HepG2 (cell line): ENCODE data around the gene PRDX3. TPM values are rescaled to one million over a fixed set of nuclear protein-coding genes. Genes with fewer than 3 reads are reported as not detected.
A peak's percentile ranks its signal among the peaks of the same experiment; 100 is the strongest.

Experiments
- BRCA1 ChIP-seq: sonication (generic); formaldehyde crosslinking; IDR thresholded peaks from 2 replicates; pipeline ENCODE4 v1.4.0; 2020; ENCODE audit warnings: missing genetic modification reagents
- NCOR1 ChIP-seq: fragments of 200-600 bp; sonication (generic); IDR thresholded peaks from 2 replicates; pipeline ENCODE4 v1.7.0; 2017; ENCODE audit warnings: antibody characterized with exemption, low read length, borderline replicate concordance
- PCBP2 ChIP-seq: fragments of 200-400 bp; formaldehyde crosslinking; optimal IDR thresholded peaks from 2 replicates; pipeline ENCODE3; 2018; ENCODE audit warnings: low read length, low read depth; ENCODE audit not compliant: poor library complexity, severe bottlenecking
- PHF20 ChIP-seq: sonication (generic); formaldehyde crosslinking; IDR thresholded peaks from 2 replicates; pipeline ENCODE4 v1.5.0; 2020; ENCODE audit warnings: mild to moderate bottlenecking, missing genetic modification reagents
- SALL2 ChIP-seq: sonication (generic); formaldehyde crosslinking; IDR thresholded peaks from 2 replicates; pipeline ENCODE4 v1.8.1; 2023; ENCODE audit warnings: mild to moderate bottlenecking, missing genetic modification reagents, inconsistent platforms
- XRCC5 ChIP-seq: fragments of 200-400 bp; formaldehyde crosslinking; optimal IDR thresholded peaks from 2 replicates; pipeline ENCODE3; 2017; ENCODE audit warnings: mild to moderate bottlenecking, low read length
- ZNF441 ChIP-seq: sonication (generic); formaldehyde crosslinking; IDR thresholded peaks from 2 replicates; pipeline ENCODE4 v1.7.0; 2021; ENCODE audit warnings: missing genetic modification reagents, borderline replicate concordance
- ZNF549 ChIP-seq: sonication (generic); formaldehyde crosslinking; IDR thresholded peaks from 2 replicates; pipeline ENCODE4 v1.5.0; 2020; ENCODE audit warnings: missing genetic modification reagents
- ZNF703 ChIP-seq: sonication (generic); formaldehyde crosslinking; IDR thresholded peaks from 2 replicates; pipeline ENCODE4 v1.5.1; 2020; ENCODE audit warnings: missing genetic modification reagents, mild to moderate bottlenecking, moderate library complexity, borderline replicate concordance
- polyA plus RNA-seq, 8 experiments: library from polyadenylated mRNA; depleted of rRNA in 3 of 8; stranded (reverse) in 7 of 8; unstranded in 1 of 8; fragments of >200 nt; fragmentation: Illumina TruSeq in 4 of 8; extraction: Trizol in 4 of 8; gene quantifications; 2 replicates each; pipeline versions ENCODE4 v1.2.1 to v1.2.3, GENCODE V29; 2011 to 2016; ENCODE audit warnings: low read depth in 4 of 8, missing spikeins in 1 of 8, mixed read lengths in 1 of 8; ENCODE audit not compliant: insufficient read depth in 1 of 8
- total RNA-seq, 5 experiments: library from RNA; depleted of rRNA; stranded (reverse); fragments of >200 nt; fragmentation: Illumina TruSeq; extraction: Trizol; gene quantifications; 2 replicates each; pipeline ENCODE4 v1.2.3, GENCODE V29; 2016; ENCODE audit warnings: low read depth in 1 of 5
- TF ChIP-seq, protein P1 (sequence below): sonication (generic); formaldehyde crosslinking; IDR thresholded peaks from 2 replicates; pipeline ENCODE4 v1.5.0; 2020; ENCODE audit warnings: missing genetic modification reagents, mild to moderate bottlenecking, borderline replicate concordance
- TF ChIP-seq, protein P2 (sequence below): sonication (generic); formaldehyde crosslinking; IDR thresholded peaks from 2 replicates; pipeline ENCODE4 v1.5.0; 2020; ENCODE audit warnings: mild to moderate bottlenecking, missing genetic modification reagents
- TF ChIP-seq, protein P3 (sequence below), 2 experiments: IDR thresholded peaks; 2 replicates each; pipeline ENCODE4 v1.6.1; 2011 to 2012; ENCODE audit warnings: low read length in 2 of 2, borderline replicate concordance in 1 of 2, low read depth in 1 of 2, mild to moderate bottlenecking in 1 of 2, moderate library complexity in 1 of 2
- TF ChIP-seq, protein P4 (sequence below): IDR thresholded peaks from 2 replicates; pipeline ENCODE4 v1.4.0; 2020; ENCODE audit warnings: mild to moderate bottlenecking, missing genetic modification reagents
- TF ChIP-seq, protein P5 (sequence below): sonication (generic); formaldehyde crosslinking; IDR thresholded peaks from 2 replicates; pipeline ENCODE4 v1.5.1; 2020; ENCODE audit warnings: mild to moderate bottlenecking, moderate library complexity, missing genetic modification reagents

Gene PRDX3
- total and polyA plus RNA-seq, 2 of the 13 experiments (the other 11 are each of a cell fraction or from before 2014, with no cell fraction given) = 407 to 565 TPM

DNA sequence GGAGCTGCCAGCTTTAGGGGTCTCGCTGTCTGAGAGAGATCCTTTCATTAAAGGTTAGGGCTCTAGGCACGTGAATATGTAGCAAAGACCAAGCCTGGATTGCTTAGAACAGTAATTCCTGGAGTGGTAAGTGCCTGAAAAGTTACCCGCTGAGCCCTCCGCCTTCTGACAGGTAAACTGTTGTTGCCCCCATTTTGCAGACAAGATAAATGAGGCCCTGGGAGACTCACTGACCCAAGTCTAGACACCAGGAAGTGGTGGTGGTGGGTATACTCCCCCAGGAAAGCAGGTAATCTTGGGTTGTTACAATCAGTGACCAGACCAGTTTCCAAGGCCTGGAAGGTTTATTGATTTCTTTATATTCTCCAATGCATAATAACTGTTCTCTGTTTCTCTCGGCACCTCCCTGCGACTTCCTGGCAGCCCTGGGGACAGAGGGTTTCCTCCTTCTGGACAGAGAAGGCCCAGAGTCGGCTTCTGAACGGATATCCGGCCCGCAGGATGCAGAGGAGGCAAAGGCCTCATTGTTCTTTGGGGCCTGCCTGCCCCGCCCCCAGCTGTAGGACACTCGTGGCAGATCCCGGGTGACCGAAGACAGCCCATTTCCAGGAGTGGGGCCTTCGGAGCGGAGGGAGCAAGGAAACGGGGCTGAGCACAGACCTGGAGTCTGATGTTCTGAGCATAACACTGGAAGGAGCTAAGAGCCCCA is 27.4 kb upstream of the PRDX3 start (continued):
- TF ChIP-seq, protein P1, sequence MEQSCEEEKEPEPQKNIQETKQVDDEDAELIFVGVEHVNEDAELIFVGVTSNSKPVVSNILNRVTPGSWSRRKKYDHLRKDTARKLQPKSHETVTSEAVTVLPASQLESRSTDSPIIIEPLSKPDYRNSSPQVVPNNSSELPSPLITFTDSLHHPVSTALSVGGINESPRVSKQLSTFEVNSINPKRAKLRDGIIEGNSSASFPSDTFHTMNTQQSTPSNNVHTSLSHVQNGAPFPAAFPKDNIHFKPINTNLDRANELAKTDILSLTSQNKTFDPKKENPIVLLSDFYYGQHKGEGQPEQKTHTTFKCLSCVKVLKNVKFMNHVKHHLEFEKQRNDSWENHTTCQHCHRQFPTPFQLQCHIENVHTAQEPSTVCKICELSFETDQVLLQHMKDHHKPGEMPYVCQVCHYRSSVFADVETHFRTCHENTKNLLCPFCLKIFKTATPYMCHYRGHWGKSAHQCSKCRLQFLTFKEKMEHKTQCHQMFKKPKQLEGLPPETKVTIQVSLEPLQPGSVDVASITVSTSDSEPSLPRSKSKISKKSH = no peak
- TF ChIP-seq ZNF441 (CRISPR knock-in tag) = 0 out of 2 replicates have a peak, but pooled peaks have one; percentile 16
- TF ChIP-seq PCBP2 = no peak
- TF ChIP-seq, protein P2, sequence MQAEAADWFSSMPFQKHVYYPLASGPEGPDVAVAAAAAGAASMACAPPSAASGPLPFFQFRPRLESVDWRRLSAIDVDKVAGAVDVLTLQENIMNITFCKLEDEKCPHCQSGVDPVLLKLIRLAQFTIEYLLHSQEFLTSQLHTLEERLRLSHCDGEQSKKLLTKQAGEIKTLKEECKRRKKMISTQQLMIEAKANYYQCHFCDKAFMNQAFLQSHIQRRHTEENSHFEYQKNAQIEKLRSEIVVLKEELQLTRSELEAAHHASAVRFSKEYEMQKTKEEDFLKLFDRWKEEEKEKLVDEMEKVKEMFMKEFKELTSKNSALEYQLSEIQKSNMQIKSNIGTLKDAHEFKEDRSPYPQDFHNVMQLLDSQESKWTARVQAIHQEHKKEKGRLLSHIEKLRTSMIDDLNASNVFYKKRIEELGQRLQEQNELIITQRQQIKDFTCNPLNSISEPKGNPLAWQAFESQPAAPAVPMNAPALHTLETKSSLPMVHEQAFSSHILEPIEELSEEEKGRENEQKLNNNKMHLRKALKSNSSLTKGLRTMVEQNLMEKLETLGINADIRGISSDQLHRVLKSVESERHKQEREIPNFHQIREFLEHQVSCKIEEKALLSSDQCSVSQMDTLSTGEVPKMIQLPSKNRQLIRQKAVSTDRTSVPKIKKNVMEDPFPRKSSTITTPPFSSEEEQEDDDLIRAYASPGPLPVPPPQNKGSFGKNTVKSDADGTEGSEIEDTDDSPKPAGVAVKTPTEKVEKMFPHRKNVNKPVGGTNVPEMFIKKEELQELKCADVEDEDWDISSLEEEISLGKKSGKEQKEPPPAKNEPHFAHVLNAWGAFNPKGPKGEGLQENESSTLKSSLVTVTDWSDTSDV (CRISPR knock-in tag) = no peak
- no peak for TF ChIP-seq ZNF549 (CRISPR knock-in tag)
- peak; percentile 72 for TF ChIP-seq PHF20 (CRISPR knock-in tag)
- TF ChIP-seq ZNF703 (CRISPR knock-in tag) = no peak
- TF ChIP-seq, protein P3, sequence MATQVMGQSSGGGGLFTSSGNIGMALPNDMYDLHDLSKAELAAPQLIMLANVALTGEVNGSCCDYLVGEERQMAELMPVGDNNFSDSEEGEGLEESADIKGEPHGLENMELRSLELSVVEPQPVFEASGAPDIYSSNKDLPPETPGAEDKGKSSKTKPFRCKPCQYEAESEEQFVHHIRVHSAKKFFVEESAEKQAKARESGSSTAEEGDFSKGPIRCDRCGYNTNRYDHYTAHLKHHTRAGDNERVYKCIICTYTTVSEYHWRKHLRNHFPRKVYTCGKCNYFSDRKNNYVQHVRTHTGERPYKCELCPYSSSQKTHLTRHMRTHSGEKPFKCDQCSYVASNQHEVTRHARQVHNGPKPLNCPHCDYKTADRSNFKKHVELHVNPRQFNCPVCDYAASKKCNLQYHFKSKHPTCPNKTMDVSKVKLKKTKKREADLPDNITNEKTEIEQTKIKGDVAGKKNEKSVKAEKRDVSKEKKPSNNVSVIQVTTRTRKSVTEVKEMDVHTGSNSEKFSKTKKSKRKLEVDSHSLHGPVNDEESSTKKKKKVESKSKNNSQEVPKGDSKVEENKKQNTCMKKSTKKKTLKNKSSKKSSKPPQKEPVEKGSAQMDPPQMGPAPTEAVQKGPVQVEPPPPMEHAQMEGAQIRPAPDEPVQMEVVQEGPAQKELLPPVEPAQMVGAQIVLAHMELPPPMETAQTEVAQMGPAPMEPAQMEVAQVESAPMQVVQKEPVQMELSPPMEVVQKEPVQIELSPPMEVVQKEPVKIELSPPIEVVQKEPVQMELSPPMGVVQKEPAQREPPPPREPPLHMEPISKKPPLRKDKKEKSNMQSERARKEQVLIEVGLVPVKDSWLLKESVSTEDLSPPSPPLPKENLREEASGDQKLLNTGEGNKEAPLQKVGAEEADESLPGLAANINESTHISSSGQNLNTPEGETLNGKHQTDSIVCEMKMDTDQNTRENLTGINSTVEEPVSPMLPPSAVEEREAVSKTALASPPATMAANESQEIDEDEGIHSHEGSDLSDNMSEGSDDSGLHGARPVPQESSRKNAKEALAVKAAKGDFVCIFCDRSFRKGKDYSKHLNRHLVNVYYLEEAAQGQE (IDR thresholded peaks at IDR 0.05; ENCODE audit: borderline replicate concordance in 1 of 2, low read depth in 1 of 2, low read length in 2 of 2) = no peak; a peak in 1 of 4 replicates
- 0 out of 2 replicates have a peak, but pooled peaks have one; percentile 14 for TF ChIP-seq BRCA1 (CRISPR knock-in tag)
- TF ChIP-seq, protein P4, sequence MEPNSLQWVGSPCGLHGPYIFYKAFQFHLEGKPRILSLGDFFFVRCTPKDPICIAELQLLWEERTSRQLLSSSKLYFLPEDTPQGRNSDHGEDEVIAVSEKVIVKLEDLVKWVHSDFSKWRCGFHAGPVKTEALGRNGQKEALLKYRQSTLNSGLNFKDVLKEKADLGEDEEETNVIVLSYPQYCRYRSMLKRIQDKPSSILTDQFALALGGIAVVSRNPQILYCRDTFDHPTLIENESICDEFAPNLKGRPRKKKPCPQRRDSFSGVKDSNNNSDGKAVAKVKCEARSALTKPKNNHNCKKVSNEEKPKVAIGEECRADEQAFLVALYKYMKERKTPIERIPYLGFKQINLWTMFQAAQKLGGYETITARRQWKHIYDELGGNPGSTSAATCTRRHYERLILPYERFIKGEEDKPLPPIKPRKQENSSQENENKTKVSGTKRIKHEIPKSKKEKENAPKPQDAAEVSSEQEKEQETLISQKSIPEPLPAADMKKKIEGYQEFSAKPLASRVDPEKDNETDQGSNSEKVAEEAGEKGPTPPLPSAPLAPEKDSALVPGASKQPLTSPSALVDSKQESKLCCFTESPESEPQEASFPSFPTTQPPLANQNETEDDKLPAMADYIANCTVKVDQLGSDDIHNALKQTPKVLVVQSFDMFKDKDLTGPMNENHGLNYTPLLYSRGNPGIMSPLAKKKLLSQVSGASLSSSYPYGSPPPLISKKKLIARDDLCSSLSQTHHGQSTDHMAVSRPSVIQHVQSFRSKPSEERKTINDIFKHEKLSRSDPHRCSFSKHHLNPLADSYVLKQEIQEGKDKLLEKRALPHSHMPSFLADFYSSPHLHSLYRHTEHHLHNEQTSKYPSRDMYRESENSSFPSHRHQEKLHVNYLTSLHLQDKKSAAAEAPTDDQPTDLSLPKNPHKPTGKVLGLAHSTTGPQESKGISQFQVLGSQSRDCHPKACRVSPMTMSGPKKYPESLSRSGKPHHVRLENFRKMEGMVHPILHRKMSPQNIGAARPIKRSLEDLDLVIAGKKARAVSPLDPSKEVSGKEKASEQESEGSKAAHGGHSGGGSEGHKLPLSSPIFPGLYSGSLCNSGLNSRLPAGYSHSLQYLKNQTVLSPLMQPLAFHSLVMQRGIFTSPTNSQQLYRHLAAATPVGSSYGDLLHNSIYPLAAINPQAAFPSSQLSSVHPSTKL (CRISPR knock-in tag) = peak; percentile 61; the same call in 1 of the 2 replicates
- 0 out of 2 replicates have a peak, but pooled peaks have one; percentile 3 for TF ChIP-seq SALL2
- TF ChIP-seq, protein P5, sequence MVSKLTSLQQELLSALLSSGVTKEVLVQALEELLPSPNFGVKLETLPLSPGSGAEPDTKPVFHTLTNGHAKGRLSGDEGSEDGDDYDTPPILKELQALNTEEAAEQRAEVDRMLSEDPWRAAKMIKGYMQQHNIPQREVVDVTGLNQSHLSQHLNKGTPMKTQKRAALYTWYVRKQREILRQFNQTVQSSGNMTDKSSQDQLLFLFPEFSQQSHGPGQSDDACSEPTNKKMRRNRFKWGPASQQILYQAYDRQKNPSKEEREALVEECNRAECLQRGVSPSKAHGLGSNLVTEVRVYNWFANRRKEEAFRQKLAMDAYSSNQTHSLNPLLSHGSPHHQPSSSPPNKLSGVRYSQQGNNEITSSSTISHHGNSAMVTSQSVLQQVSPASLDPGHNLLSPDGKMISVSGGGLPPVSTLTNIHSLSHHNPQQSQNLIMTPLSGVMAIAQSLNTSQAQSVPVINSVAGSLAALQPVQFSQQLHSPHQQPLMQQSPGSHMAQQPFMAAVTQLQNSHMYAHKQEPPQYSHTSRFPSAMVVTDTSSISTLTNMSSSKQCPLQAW (CRISPR knock-in tag) = peak; percentile 41; the same call in 1 of the 2 replicates
- no peak for TF ChIP-seq NCOR1
- TF ChIP-seq XRCC5 = no peak
